PC-3 (cell line): ENCODE measurements around the gene WDR62. TPM values are rescaled to one million over a fixed set of nuclear protein-coding genes. Genes with fewer than 3 reads are reported as not detected.

Experiments used
- ATAC-seq: fragments of 200-7000 bp; cut with Tn5 transposase; 2 replicates; pipeline ENCODE4 v1.9.1; 2020; ENCODE audit warnings: mild to moderate bottlenecking, moderate library complexity
- BruUV-seq: library from RNA; stranded (reverse); fragments of 400-500 nt; replicated peaks from 2 replicates; lab custom pipeline; 2021; lab: Mats Ljungman, UMichigan
- CTCF ChIA-PET: fragments of 300-600 bp; sonication (Branson Sonifier 250); formaldehyde crosslinking; loops from one replicate; lab custom pipeline; 2022; ENCODE audit warnings: antibody characterized with exemption; lab: Charles Lee
- POLR2A ChIA-PET: fragments of 300-600 bp; sonication (Branson Sonifier 250); formaldehyde crosslinking; loops from one replicate; lab custom pipeline; 2022; ENCODE audit warnings: antibody characterized with exemption; ENCODE audit not compliant: unreplicated experiment; lab: Charles Lee
- DNase-seq: peaks from one replicate; pipeline ENCODE4 v3.0.0-alpha.2; 2015
- H2AFZ ChIP-seq: fragments of 300-600 bp; sonication (generic); 2 replicates; pipeline ENCODE4 v1.6.0; 2016; ENCODE audit warnings: antibody characterized with exemption, low read length
- H3F3A ChIP-seq: fragments of 300-600 bp; sonication (generic); one replicate; pipeline ENCODE4 v1.6.0; 2017; ENCODE audit warnings: antibody characterized with exemption, low read length, control low read depth, mild to moderate bottlenecking; ENCODE audit not compliant: unreplicated experiment
- H3K27ac ChIP-seq: fragments of 300-600 bp; sonication (generic); 2 replicates; pipeline ENCODE4 v1.5.1; 2016; ENCODE audit warnings: mild to moderate bottlenecking, low read length
- H3K27me3 ChIP-seq: fragments of 300-600 bp; sonication (generic); 2 replicates; pipeline ENCODE4 v1.6.1; 2016; ENCODE audit warnings: low read length, mixed read lengths
- H3K36me3 ChIP-seq: fragments of 300-600 bp; sonication (generic); 2 replicates; pipeline ENCODE4 v1.6.1; 2016; ENCODE audit warnings: low read depth, mixed run types, low read length, mixed read lengths
- H3K4me1 ChIP-seq: fragments of 300-600 bp; sonication (generic); 2 replicates; pipeline ENCODE4 v1.5.1; 2016; ENCODE audit warnings: low read length; ENCODE audit not compliant: insufficient read depth
- H3K4me2 ChIP-seq: fragments of 300-600 bp; sonication (generic); 2 replicates; pipeline ENCODE4 v1.6.0; 2016; ENCODE audit warnings: low read length
- H3K4me3 ChIP-seq: fragments of 300-600 bp; sonication (generic); 2 replicates; pipeline ENCODE4 v1.5.1; 2016; ENCODE audit warnings: mild to moderate bottlenecking, low read length, mixed read lengths
- H3K79me2 ChIP-seq: fragments of 300-600 bp; sonication (generic); 2 replicates; pipeline ENCODE4 v1.6.1; 2017; ENCODE audit warnings: low read length, mixed read lengths
- H3K9ac ChIP-seq: fragments of 300-600 bp; sonication (generic); 2 replicates; pipeline ENCODE4 v1.6.0; 2016; ENCODE audit warnings: mild to moderate bottlenecking, low read length
- H3K9me2 ChIP-seq: fragments of 300-600 bp; sonication (generic); replicated peaks from 2 replicates; pipeline ENCODE4 v1.6.1; 2016; ENCODE audit warnings: mixed run types, low read length, mixed read lengths
- H3K9me3 ChIP-seq: fragments of 300-600 bp; sonication (generic); 2 replicates; pipeline ENCODE4 v1.6.1; 2016; ENCODE audit warnings: low read length, mixed read lengths
- H4K20me1 ChIP-seq: fragments of 300-600 bp; sonication (generic); 2 replicates; pipeline ENCODE4 v1.6.1; 2016; ENCODE audit warnings: low read length, mixed read lengths
- EZH2 ChIP-seq: fragments of 300-600 bp; sonication (generic); IDR thresholded peaks from one replicate; pipeline ENCODE4 v1.6.1; 2017; ENCODE audit warnings: antibody characterized with exemption, mild to moderate bottlenecking, low read length; ENCODE audit not compliant: unreplicated experiment
- EZH2phosphoT487 ChIP-seq: fragments of 300-600 bp; sonication (generic); IDR thresholded peaks from 2 replicates; pipeline ENCODE4 v1.6.1; 2018; ENCODE audit warnings: mild to moderate bottlenecking, antibody characterized with exemption, low read length, borderline replicate concordance
- intact Hi-C: fragments of 100-400 bp; cut with micrococcal nuclease; formaldehyde crosslinking; loops from 2 replicates; pipeline ENCODE4 v1.9.0; 2023
- total RNA-seq: library from RNA; depleted of rRNA; stranded (reverse); fragments of >200 nt; gene quantifications from 2 replicates; pipeline ENCODE4 v1.2.3, GENCODE V29; 2014
- TF ChIP-seq, protein P1 (sequence below): fragments of 300-600 bp; sonication (generic); conservative IDR thresholded peaks from 2 replicates; pipeline ENCODE4 v1.5.1; 2017; ENCODE audit warnings: antibody characterized with exemption, low read depth, mild to moderate bottlenecking, low read length

The WDR62 gene
- total RNA-seq, 1 experiment from 2014 or later, result 13.9 TPM

DNA sequence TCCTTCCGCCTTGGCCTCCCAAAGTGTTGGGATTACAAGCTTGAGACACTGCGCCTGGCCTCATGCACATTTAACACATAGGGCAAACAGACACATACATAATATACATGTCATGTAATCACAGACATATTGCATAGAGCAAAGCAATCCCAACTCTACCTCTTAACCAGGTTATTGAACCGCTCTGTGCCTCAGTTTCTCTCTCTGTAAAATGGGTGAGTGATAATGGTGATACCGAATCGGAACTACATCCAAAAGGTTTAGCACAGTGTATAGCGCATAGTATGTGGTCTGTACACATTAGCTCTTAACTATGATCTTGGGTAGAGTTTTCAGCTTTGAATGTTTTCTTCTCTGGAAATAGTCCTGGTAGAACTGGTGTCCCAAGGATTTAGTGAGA is 89.9 kb downstream of the WDR62 start:
- Histone ChIP-seq H3K9ac (no peak overlapping the region), H3K27ac (no peak overlapping the region), H3K4me2 (no peak overlapping the region), H3K4me3 (no peak overlapping the region), H3K36me3 (peaks cover 19% of the 10 kb centered on the region), H3K9me2 (no peaks in the 10 kb centered on the region), H3F3A (no peaks in the 10 kb centered on the region), H3K9me3 (no peaks in the 10 kb centered on the region), H3K4me1 (peaks cover 7% of the 10 kb centered on the region), H4K20me1 (peaks cover 7% of the 10 kb centered on the region; the same call in 1 of the 2 replicates), H2AFZ (no peak overlapping the region), H3K27me3 (no peaks in the 10 kb centered on the region), H3K79me2 (peaks cover 29% of the 10 kb centered on the region)
- ChIA-PET POLR2A (no interaction called here), CTCF (no interaction called here)
- TF ChIP-seq, protein P1, sequence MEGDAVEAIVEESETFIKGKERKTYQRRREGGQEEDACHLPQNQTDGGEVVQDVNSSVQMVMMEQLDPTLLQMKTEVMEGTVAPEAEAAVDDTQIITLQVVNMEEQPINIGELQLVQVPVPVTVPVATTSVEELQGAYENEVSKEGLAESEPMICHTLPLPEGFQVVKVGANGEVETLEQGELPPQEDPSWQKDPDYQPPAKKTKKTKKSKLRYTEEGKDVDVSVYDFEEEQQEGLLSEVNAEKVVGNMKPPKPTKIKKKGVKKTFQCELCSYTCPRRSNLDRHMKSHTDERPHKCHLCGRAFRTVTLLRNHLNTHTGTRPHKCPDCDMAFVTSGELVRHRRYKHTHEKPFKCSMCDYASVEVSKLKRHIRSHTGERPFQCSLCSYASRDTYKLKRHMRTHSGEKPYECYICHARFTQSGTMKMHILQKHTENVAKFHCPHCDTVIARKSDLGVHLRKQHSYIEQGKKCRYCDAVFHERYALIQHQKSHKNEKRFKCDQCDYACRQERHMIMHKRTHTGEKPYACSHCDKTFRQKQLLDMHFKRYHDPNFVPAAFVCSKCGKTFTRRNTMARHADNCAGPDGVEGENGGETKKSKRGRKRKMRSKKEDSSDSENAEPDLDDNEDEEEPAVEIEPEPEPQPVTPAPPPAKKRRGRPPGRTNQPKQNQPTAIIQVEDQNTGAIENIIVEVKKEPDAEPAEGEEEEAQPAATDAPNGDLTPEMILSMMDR, result no peak
- TF ChIP-seq EZH2phosphoT487, result no peak
- no peak for TF ChIP-seq EZH2
- no TSS peak for BruUV-seq
- ATAC-seq, result no peak
- DNase-seq, result no peak
- intact Hi-C loops, result no loop called here

DNA sequence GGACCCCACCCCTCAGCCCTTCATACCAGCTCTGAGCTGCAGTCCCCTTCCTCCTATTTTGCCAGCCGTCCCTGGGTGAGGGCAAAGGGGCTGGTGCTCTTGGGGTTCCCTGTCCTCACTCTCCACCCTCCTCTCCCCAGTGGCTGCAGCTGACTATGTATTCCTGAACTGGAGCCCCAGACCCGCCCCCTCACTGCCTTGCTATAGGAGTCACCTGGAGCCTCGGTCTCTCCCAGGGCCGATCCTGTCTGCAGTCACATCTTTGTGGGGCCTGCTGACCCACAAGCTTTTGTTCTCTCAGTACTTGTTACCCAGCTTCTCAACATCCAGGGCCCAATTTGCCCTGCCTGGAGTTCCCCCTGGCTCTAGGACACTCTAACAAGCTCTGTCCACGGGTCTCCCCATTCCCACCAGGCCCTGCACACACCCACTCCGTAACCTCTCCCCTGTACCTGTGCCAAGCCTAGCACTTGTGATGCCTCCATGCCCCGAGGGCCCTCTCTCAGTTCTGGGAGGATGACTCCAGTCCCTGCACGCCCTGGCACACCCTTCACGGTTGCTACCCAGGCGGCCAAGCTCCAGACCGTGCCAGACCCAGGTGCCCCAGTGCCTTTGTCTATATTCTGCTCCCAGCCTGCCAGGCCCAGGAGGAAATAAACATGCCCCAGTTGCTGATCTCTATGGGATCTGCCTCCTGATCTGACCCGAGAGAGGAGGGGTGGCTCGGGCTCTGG is 95.1 kb downstream of the WDR62 start:
- Histone ChIP-seq H3K9me2 (no peaks in the 10 kb centered on the region), H3K79me2 (no peaks in the 10 kb centered on the region), H3K36me3 (peaks cover 10% of the 10 kb centered on the region), H3K27ac (no peak overlapping the region), H3K4me3 (no peak overlapping the region), H4K20me1 (no peaks in the 10 kb centered on the region), H2AFZ (no peak overlapping the region), H3K9me3 (no peaks in the 10 kb centered on the region), H3K27me3 (no peaks in the 10 kb centered on the region), H3K4me2 (no peak overlapping the region), H3K4me1 (no peaks in the 10 kb centered on the region), H3F3A (no peaks in the 10 kb centered on the region), H3K9ac (no peak overlapping the region)
- ATAC-seq (peak; percentile 30; the same call in 1 of the 2 replicates), DNase-seq (no peak)
- ChIA-PET POLR2A (no interaction called here), CTCF (no interaction called here)
- BruUV-seq, result TSS peak; percentile 76
- intact Hi-C loops, result no loop called here
- TF ChIP-seq EZH2phosphoT487 (no peak), EZH2 (no peak)
- TF ChIP-seq, protein P1, result no peak

DNA sequence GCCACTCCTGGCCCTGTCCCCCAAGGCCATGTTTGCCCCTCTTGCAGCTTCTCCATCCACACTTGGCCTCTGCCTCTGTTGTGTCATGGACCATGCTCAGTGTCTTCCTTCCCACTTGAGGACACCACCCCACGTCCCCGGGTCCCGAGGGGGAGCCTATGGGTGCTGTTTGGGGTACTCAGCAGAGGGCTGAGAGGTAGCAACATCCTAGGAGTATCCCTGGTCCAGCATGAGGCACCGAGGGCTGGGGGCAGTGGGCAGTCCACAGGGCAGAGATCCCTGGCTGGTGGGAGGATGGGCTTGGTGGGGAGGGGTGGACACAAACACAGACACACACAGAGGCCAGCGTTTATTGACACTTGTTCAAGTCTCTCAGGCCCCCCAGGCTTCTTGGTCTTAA is 95.9 kb downstream of the WDR62 start:
- Histone ChIP-seq H3K79me2 (no peaks in the 10 kb centered on the region), H3K9me2 (no peaks in the 10 kb centered on the region), H3K27ac (no peak overlapping the region), H3F3A (no peaks in the 10 kb centered on the region), H2AFZ (no peak overlapping the region), H3K4me3 (no peak overlapping the region), H4K20me1 (no peaks in the 10 kb centered on the region), H3K9me3 (no peaks in the 10 kb centered on the region), H3K36me3 (peaks cover 6% of the 10 kb centered on the region), H3K4me2 (no peak overlapping the region), H3K4me1 (no peaks in the 10 kb centered on the region), H3K9ac (no peak overlapping the region), H3K27me3 (no peaks in the 10 kb centered on the region)
- no TSS peak for BruUV-seq
- DNase-seq, result no peak
- TF ChIP-seq EZH2 (no peak), EZH2phosphoT487 (no peak)
- TF ChIP-seq, protein P1, result no peak
- CTCF ChIA-PET, result no interaction called here
- no peak for ATAC-seq
- intact Hi-C loops, result no loop called here
- POLR2A ChIA-PET, result interaction anchor here (0.7 kb wide), 1 partner anchor 11 kb away, joined by 3 read pairs; the partner anchor contains the start of gene CAPNS1
